Ecto neural progenitor cell (in vitro differentiated cells): ENCODE results near the gene CCDC85B.
"Not testable (repeated sequence)": the region's sequence is repeated elsewhere in the genome, so short reads cannot be mapped to it uniquely, and the experiment has no call there.

Source experiments
- DNase-seq: peaks from one replicate; pipeline ENCODE4 v3.0.0-alpha.2; 2018; ENCODE audit warnings: low spot score

The CCDC85B gene

DNA sequence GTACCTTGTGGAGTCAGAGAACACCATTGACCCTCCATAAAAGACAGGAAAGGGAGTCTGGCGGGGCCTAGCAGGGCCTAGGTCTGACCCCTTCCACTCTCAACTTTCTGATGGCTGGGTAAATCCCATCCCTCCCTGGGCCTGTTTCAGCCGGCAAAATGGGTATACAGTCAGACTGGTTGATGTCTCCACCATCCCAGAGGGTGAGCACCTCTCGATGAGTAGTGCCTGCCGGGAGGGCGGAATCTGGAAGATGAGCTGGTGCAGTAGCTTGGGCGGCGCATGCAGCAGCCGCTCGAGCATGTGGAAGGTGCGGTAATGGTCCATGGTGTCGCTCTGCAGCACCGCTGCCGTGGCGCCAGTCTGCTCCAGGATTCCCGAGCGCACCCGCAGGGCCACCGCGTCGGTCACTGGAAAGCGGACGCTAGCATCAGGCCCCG lies 2.7 kb upstream of the CCDC85B start:
- no peak for DNase-seq

- peak; percentile 98 for DNase-seq
Measured at GRCh38 chr11:65888163-65888814, 2.2 kb upstream of the CCDC85B start, which contains the start of gene FIBP. FIBP (minus strand) TSS chr11:65888471; CDS start chr11:65888418, 53 bp downstream.

GRCh38 chr11:65891219-65892136 lies 1.0 kb downstream of the CCDC85B start:
- peak; percentile 60 for DNase-seq

DNA sequence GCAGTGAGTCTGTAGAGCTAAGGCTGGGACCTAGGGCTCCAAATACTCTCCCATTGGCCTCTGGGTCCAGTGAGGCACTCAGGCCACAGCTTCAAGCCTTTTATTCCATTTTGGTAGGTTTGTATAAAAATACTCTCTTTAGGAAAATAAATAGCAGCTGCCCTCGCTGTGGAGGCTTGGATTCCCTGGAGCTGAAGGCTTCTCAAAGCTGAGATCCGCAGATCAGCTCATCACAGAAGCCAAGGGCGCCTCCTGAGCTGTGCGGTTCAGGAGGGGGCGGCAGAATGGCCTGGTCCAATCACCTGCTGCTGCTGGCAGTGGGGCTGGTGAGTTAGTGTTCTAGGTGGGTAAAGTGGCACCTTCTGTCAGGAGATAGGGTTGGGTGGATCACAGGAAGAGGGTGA lies 1.7 kb downstream of the CCDC85B start:
- not testable (repeated sequence) for DNase-seq

DNA sequence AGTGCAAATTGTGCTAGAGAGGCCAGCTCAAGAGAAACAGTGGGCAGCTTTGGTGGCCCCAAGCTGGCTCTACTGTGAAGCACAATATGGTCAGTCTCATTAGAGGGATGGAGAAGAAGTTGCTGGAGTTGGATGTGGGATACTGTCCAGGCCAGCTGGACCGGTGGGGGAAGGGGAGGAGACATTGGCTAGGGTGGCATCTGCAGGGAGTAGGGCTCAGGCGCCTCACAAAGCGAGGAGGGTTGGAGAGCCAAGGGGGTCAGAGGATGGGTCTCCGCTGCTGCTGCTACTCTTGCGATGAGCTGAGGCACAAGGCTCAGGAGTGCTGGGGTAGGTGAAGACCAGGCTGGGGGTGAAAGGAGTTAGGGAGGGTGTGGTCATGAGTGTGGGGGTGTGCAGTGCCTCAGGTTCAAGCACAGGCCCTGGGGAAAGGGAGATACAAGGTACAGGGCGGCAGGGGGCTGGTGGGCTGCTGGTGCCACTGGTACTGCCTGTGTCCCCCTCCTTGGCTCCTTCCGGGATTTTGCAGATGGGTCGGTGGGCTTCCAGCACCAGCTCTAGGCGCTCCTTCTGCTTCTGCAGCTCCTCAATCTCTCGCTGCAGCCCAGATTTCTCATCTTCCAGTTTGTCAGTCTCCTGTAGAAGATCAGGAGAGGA lies 2.3 kb downstream of the CCDC85B start:
- DNase-seq = no peak

DNA sequence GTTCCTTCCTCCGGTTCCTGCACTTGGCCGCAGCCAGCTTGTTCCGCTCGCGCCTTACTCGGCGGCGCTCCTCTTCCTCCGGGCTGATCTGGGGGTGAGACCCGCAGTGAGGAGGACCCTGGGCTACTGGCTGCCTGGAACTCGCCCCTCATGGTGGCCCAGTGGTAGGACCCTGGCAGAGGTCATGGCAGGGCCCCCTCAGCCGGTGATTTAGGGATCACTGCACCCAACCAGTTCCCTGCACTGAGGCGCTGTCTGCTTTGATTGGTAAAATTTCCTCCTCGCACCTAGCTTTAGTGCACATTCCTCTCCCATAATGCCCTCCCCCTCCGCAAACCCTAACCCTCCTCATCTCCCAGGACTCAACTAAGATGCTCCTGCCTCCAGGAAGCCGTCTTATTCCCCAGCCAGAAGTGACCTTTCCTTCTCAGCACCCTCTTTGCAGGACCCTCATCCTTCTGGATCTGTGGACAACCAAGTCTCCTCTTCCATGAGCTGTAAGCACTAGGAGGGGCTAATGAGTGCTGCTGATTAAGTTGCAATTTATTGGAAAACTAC lies 3.6 kb downstream of the CCDC85B start:
- no peak for DNase-seq

GRCh38 chr11:65895482-65895981 lies 5.1 kb downstream of the CCDC85B start:
- no peak for DNase-seq

DNA sequence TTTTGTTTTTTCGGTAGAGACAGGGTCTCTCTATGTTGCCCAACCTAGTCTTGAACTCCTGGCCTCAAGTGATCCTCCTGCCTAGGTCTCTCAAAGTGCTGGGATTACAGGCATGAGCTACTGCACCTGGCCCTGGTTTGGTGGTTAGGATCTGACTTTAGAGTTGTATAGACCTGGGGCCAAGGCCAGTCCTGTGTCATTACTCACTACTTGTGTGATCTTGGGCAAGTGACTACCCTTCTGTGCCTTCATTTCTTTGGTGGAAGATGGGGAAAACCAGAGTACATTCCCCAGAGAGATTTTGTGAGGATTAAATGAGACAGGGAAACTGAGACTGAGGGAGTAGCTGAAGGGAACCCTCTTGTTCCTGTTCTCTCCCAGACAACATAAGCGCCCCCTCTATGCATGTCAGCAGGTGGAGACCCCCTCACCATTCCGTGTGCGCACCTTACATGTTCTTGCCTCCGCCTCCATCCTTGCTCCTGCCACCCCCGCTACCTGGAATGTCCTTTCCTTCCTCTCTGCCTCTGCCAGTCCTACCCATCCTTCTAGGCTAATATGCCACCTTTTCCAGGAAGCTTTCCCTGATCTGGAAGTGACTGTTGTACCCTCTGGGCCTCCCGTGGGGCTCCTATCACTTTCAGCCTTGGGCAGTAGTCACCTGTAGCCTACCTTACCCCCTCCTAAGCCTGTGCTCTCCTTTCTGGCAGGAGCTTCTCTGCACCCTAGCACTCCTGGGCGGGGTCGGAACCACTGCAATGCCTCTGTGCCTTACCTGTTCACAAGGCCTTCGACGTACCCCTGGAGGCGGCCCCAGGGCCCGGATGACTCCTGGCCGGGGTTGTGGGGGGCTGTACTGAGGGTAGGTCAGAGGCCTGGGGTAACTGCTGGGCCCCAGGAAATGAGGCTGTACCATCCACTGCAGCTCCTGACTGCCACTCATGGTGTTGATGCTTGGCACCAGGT lies 5.8 kb downstream of the CCDC85B start:
- DNase-seq = no peak

DNA sequence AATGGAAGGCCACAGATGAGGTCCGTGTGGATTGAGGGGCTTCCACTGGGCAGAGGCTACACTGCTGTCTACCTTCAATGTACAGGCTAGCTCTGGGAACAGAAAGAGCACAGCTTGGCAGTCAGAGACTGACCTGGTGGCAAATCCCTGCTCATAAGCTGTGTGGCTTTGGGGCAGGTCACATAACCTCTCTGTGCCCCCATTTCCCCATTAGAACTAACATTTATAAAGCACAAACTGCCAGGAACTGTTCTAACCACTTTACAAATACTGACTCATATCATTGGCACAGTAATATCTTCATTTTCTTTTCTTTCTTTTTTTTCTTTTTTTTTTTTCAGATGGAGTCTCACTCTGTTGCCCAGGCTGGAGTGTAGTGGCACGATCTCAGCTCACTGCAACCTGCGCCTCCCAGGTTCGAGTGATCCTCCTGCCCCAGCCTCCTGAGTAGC lies 6.6 kb downstream of the CCDC85B start:
- no peak for DNase-seq

GRCh38 chr11:65898656-65899355 lies 8.3 kb downstream of the CCDC85B start:
- DNase-seq = no peak

DNA sequence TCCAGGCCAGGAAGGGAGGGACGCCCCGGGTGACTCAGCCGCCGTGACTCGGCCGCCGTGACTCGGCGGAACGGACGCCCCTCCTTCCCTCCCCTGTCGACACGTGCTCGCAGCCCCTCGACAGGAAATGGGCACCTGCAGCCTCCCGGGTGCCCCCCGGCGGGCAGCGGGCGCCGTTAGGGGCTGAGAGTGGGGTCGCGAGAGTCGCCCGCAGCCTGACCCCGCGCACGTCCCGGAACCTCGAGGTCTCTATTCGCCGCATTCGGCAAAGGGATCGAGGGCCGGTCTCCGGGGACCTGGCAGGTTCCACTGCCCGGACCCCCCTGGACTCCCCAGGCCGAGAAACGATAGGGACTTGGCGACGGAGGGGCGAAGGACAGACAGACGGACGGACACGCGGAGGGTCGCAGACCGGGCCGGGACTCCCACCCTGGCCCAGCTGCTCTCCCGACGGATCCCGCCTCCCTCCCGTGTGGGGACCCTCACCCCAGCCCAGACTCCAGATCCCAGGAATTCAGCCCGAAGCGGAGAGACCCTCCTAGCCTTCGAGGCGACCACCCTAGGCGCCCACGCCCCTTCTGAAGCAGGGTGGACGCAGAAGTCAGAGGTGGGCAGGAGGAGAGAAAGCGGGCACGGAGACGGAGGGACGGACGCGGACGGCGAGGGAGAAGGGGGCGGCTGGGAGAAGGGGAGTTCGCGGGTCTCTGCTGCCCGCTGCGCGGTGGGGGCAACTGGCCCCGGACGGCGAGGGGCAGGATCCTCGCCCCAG lies 9.1 kb downstream of the CCDC85B start:
- DNase-seq = peak; percentile 62

DNA sequence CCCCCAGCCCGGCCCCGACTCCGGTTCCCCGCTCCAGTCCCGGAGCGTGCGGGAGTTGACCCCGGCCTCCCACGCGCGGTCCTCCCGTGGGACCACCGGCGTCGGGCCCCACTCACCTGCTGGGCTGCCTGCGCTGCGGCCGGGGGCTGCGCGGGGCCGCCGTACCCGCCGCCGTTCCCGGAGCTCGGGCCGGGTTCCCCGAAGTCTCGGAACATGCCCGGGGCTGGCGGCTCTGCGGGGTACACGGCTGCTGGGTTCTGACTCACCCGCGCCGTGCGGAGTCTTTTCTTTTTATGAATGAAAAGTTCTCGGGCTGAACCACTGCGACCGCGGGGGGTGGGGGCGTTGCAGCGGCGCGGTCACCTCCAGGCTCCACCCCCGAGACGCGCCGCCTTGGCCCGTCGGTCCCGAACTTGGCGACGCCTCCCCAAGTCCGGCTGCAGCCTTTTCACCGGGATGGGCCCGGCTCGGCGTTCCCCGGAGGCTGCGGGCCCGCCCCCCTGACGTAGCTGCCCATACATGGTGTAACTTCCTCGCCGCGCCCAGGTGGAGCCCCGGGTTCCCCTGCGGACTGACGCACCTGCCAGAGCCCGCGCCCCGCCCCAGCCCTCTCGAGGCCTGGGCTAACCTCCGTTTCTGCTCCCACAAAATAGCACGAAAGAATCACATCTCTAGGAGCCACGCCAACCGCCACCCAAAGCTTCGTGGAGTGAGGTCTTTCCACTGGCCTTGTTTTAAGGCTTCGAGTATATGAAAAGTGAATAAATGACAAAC lies 9.8 kb downstream of the CCDC85B start, which contains the start of gene FOSL1:
Gene FOSL1 (minus strand): TSS at position 264 of the 774 bp plus-strand sequence. CDS start 49 bp downstream, at position 215.
- peak; percentile 79 for DNase-seq

DNA sequence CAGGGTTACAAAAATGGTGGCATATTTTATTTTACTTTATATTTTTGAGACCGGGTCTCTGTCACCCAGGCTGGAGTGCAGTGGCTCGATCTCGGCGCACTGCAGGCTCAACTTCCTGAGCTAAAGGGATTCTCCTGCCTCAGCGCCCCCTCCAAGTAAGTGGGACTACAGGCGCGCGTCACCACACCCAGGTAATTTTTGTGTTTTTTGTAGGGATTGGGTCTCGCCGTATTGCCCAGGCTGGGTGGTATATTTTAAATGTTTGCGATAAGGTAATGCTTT lies 10.4 kb downstream of the CCDC85B start:
- DNase-seq = no peak

DNA sequence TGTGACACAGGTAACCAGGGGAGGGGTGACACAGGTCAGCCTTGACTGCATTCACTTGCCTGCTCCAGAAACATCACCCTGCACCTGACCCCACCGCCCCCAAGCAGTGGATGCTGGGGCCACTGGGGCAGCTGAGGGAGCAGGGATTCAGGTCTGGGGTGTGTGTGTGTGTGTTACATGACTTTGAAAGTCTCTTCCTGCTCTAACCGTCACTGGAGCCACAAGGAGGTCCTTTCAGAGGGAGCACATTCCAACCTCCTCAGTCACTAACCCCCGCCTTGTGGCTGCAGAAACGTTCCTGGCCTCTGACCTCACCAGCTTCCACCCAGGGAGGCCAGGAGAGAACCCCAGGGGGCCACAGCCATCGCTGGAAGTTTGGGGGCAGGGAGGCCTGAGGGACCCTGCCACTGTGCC lies 12.6 kb downstream of the CCDC85B start:
- no peak for DNase-seq

DNA sequence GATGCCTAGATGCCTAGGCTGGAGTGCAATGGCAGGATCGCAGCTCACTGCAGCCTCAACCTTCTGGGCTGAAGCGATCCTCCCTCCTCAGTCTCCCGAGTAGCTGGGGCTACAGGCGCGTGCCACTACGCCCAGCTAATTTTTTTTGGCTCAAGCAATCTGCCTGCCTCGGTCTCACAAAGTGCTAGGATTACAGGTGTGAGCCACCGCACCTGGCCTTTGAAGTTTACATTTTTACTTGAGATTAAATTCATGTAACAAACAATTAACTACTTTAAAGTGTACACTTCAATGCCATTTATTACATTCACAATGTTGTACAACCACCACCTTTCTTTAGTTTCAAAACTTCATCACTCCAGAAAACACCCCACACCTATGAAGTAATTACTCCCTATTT lies 13.2 kb downstream of the CCDC85B start:
- no peak for DNase-seq

- DNase-seq = no peak
Measured at GRCh38 chr11:65906602-65907001, 16.1 kb downstream of the CCDC85B start.

GRCh38 chr11:65907878-65908277 lies 17.4 kb downstream of the CCDC85B start:
- DNase-seq = no peak

DNA sequence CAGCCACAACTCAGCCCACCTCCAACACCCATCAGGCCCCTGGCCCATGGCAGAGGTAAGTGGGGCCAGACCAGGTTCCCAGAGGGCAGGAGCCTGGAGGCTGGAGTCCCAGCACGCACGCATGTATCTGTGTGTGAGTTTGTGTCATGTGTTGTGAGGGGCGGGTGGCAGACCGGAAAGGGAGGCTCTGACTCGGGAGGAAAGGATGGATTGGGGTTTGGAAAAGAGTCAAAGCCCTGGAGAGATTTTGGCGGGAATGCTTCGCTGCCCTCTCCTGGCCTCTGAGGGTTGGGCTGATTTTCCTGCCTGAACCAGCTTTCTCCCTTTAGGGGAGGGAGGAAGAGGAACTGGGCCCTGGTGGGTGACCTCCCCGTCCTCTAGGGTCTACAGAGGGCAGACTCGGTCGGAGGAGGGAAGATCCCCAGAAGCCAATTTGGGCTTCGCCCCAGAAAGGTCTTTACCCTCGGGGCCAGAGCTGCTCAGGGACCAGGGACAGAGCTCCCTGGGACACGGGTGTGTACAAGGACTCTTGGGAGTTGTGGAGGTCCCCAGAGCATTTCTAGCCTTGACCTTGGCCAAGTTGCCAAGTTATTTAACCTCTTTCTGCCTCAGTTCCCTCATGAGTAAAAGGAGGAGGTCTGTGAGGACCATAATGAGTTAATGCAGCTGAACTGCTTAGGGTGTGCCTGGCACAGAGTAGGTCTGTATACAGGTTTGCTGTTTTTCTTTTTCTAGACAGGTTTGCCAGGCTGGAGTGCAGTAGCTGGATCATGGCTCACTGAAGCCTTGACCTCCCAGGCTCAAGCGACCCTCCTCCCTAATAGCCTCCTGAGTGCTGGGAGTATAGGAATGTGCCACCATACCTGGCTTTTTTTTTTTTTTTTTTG lies 21.5 kb downstream of the CCDC85B start:
- peak; percentile 59 for DNase-seq
